Measurements from ENCODE around the gene UNC93A. TPM values are rescaled to one million over a fixed set of nuclear protein-coding genes. Genes with fewer than 3 reads are reported as not detected.

The UNC93A gene
- total and polyA plus RNA-seq, 2 donors (not counting 1 experiment from before 2014, with no cell fraction given) = not detected

- Histone ChIP-seq H3K9me3 (ENCODE audit: control extremely low read depth in 1 of 3, control insufficient read depth in 2 of 3, insufficient read depth in 1 of 3, low read length in 2 of 3) (no peaks in the 10 kb centered on the region), H3K79me2 (ENCODE audit: control insufficient read depth, insufficient read depth, low read length) (no peaks in the 10 kb centered on the region), H4K20me1 (ENCODE audit: control insufficient read depth, insufficient read depth, low read length, poor library complexity, severe bottlenecking) (no peaks in the 10 kb centered on the region), H3K27ac (ENCODE audit: low read length in 2 of 2) (no peak overlapping the region), H3K9ac (ENCODE audit: low read length) (no peak overlapping the region), H3K4me2 (replicated peaks; ENCODE audit: low read depth, low read length, poor library complexity, severe bottlenecking) (no peak overlapping the region), H3K27me3 (replicated peaks in 1 of 4; ENCODE audit: control extremely low read depth in 1 of 4, control insufficient read depth in 3 of 4, insufficient read depth in 4 of 4, low read length in 3 of 4) (no peaks in the 10 kb centered on the region), H3K4me1 (ENCODE audit: control insufficient read depth in 2 of 2, insufficient read depth in 2 of 2, low read length in 2 of 2) (no peaks in the 10 kb centered on the region), H2AFZ (ENCODE audit: insufficient read depth, low read depth, low read length, poor library complexity, severe bottlenecking) (no peak overlapping the region), H3K4me3 (ENCODE audit: control extremely low read depth in 1 of 5, extremely low read depth in 1 of 5, insufficient read depth in 1 of 5, low read depth in 2 of 5, low read length in 4 of 5) (no peak overlapping the region), H3K36me3 (replicated peaks in 1 of 2; ENCODE audit: control extremely low read depth in 1 of 2, control insufficient read depth in 1 of 2, extremely low read depth in 1 of 2, insufficient read depth in 2 of 2, low read length in 1 of 2) (no peaks in the 10 kb centered on the region)
- no peak for DNase-seq
- TF ChIP-seq, protein P1, sequence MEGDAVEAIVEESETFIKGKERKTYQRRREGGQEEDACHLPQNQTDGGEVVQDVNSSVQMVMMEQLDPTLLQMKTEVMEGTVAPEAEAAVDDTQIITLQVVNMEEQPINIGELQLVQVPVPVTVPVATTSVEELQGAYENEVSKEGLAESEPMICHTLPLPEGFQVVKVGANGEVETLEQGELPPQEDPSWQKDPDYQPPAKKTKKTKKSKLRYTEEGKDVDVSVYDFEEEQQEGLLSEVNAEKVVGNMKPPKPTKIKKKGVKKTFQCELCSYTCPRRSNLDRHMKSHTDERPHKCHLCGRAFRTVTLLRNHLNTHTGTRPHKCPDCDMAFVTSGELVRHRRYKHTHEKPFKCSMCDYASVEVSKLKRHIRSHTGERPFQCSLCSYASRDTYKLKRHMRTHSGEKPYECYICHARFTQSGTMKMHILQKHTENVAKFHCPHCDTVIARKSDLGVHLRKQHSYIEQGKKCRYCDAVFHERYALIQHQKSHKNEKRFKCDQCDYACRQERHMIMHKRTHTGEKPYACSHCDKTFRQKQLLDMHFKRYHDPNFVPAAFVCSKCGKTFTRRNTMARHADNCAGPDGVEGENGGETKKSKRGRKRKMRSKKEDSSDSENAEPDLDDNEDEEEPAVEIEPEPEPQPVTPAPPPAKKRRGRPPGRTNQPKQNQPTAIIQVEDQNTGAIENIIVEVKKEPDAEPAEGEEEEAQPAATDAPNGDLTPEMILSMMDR (IDR thresholded peaks at IDR 0.05) = no peak
- no peak for TF ChIP-seq EZH2 (IDR thresholded peaks at IDR 0.05; ENCODE audit: borderline replicate concordance, insufficient read depth, low read depth, low read length, poor library complexity, severe bottlenecking)
- Mint-ChIP-seq H3K4me3 (no peak overlapping the region), H3K27me3 (peaks cover 35% of the 10 kb centered on the region), H3K27ac (no peak overlapping the region), H3K4me1 (no peaks in the 10 kb centered on the region), H3K9me3 (ENCODE audit: insufficient read depth) (no peaks in the 10 kb centered on the region)
- ChIA-PET CTCF (no interaction called here), POLR2A (no interaction called here)
- intact Hi-C loops (cut with micrococcal nuclease) = no loop called here
- 95% methylated on average over 11 of the region's 12 CpGs for WGBS (ENCODE audit: insufficient coverage)
- ATAC-seq (ENCODE audit: low read depth) = no peak
Observed at GRCh38 chr6:167267921-167268401, 23.2 kb upstream of the UNC93A start.

DNA sequence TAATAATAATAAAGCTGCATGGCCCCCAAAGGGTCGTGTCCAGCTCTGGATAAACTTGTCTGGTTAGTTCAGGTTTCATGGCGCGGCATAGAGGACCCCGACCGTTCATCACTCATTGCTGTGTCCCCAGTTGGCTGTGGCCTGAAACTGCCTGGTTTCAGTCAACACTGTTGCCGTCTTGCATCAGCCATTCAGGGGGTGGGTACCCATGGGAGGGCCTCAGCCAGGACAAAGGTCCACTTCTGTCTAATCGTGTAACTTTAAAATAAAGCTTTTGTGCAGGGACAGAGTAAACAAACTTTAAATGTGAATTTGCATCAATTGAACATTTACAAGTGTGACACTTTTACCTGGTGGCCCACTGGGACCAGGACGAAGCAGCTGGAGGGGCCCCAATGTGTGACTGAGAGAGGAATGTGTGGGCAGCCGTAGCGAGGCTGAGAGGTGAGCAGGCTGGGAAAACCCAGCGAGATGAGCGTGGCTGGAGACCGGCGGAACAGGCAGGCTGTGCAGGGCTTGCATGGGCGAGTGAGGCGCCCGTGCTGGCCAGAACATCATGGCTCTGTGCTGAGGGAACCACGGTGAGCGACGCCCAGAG lies 22.3 kb upstream of the UNC93A start:
- Histone ChIP-seq H3K4me2 (replicated peaks; ENCODE audit: low read depth, low read length, poor library complexity, severe bottlenecking) (no peak overlapping the region), H3K4me3 (ENCODE audit: control extremely low read depth in 1 of 5, extremely low read depth in 1 of 5, insufficient read depth in 1 of 5, low read depth in 2 of 5, low read length in 4 of 5) (no peak overlapping the region), H2AFZ (ENCODE audit: insufficient read depth, low read depth, low read length, poor library complexity, severe bottlenecking) (no peak overlapping the region), H3K4me1 (ENCODE audit: control insufficient read depth in 2 of 2, insufficient read depth in 2 of 2, low read length in 2 of 2) (no peaks in the 10 kb centered on the region), H4K20me1 (ENCODE audit: control insufficient read depth, insufficient read depth, low read length, poor library complexity, severe bottlenecking) (no peaks in the 10 kb centered on the region), H3K36me3 (replicated peaks in 1 of 2; ENCODE audit: control extremely low read depth in 1 of 2, control insufficient read depth in 1 of 2, extremely low read depth in 1 of 2, insufficient read depth in 2 of 2, low read length in 1 of 2) (no peaks in the 10 kb centered on the region), H3K9ac (ENCODE audit: low read length) (no peak overlapping the region), H3K27ac (ENCODE audit: low read length in 2 of 2) (no peak overlapping the region), H3K9me3 (ENCODE audit: control extremely low read depth in 1 of 3, control insufficient read depth in 2 of 3, insufficient read depth in 1 of 3, low read length in 2 of 3) (no peaks in the 10 kb centered on the region), H3K27me3 (replicated peaks in 1 of 4; ENCODE audit: control extremely low read depth in 1 of 4, control insufficient read depth in 3 of 4, insufficient read depth in 4 of 4, low read length in 3 of 4) (no peaks in the 10 kb centered on the region), H3K79me2 (ENCODE audit: control insufficient read depth, insufficient read depth, low read length) (no peaks in the 10 kb centered on the region)
- Mint-ChIP-seq H3K27me3 (peaks cover 32% of the 10 kb centered on the region), H3K9me3 (ENCODE audit: insufficient read depth) (no peaks in the 10 kb centered on the region), H3K27ac (no peak overlapping the region), H3K4me1 (no peaks in the 10 kb centered on the region), H3K4me3 (no peak overlapping the region)
- ATAC-seq (ENCODE audit: low read depth) = no peak
- 85% methylated on average over 20 of the region's 20 CpGs for WGBS (ENCODE audit: insufficient coverage)
- ChIA-PET POLR2A (no interaction called here), CTCF (no interaction called here)
- no peak for TF ChIP-seq EZH2 (IDR thresholded peaks at IDR 0.05; ENCODE audit: borderline replicate concordance, insufficient read depth, low read depth, low read length, poor library complexity, severe bottlenecking)
- TF ChIP-seq, protein P1 (IDR thresholded peaks at IDR 0.05) = no peak
- intact Hi-C loops (cut with micrococcal nuclease) = no loop called here
- no peak for DNase-seq

Data from B cell (primary cell).